ENCODE results near the gene TMEM174.

The TMEM174 gene

DNA sequence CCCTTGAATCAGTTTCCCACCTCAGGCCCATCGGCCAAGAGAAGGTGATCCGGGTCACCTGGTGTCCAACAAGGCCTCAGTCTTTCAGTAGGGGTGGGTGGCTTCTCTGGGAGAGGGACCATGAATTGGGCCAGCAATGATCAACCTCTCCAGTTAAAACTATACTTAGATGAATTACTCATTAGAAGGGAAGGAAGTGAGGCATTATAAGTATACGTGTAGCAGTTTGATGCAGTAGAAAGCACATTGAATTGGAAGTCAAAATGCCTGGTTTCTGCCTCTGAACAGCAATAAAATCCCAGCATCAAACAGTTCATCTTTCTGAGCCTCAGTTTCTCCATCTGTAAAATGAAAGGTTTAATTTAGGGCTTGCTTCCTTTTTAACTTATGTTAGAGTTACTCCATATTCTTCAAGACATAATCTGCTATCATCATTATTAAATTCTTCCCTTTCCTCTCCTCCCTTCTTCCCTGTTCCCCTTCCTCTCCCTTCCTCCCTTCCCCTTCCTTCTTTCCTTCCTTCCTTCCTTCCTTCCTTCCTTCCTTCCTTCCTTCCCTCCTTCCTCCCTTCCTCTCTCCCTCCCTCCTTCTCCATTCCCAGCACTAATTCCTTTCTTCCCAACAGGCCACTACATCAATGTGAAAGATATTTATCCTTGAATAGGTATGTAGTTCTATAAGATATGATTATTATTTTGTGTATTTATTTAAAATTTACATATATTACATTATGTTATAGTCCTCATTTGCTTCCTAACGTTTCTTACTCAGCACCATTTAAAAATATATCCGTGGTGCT is 18.6 kb upstream of the TMEM174 start:
- no peak for DNase-seq

DNA sequence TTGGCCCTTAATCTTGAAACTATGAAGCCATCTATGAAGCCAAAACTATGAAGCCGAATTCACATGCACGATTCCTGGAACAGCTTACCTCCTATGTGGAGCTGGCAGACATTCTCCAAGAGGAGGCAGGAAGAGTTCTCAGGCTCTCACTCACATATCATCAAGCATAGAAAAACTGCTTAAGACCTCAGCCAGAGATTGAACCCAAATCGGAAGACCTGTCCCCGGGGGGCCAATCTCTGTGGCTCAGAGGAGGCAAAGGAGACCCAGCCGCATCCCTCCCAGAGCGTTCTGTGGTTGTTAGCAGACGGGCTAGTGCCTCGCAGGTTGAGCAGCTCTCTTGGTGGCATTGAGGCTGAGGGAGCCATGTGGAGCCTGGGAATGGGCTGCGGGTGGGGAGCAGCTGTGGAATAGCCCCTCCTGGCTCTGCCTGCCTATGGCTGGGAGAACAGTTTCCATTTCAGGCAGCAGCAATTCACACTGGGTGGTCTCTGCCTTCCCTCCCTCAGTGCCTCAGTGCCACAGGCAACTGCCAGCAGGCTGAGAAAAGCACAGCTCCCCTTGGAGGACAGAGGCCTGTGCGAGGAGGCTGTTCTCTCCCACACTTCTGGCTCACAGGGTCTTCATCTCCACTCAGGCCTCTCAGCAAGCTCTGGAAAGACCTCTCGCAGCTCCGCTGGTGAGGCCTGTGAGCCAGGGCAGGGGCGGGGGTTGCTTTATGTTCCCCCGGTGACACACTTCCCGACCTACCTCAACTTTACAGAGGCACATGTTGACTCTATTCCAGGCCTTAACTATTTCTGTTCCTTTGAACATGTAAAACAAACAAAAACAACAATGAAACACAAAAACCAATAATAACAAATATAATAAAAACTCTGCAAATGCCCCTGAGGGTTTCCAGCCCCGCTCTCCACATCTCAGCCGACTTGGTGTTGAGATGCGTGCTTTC is 17.4 kb upstream of the TMEM174 start:
- DNase-seq = no peak

GRCh38 chr5:73157414-73158303 is 15.3 kb upstream of the TMEM174 start:
- DNase-seq = no peak

- no peak for DNase-seq
These were observed 14.7 kb upstream of the TMEM174 start for GRCh38 chr5:73158313-73158712.

DNA sequence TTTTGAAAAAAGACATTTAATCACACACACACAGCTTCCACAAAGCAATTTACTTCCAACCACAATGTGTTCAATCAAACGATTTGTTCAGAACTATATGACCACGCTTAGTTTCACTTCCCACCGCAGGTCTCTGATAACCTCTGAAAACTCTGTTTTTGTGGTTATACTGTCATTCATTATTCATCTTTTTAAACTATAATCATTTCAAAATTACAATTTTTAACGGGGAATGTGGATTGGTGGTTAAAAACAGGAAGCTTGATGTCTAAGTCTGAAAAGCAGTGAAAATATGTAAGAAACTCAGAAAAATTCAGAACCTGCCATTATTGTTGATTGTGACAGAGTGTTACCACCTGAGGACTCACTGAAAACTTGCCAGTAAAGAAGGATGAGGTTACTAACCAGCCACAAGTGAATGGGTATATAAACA is 12.7 kb upstream of the TMEM174 start:
- DNase-seq = no peak

DNA sequence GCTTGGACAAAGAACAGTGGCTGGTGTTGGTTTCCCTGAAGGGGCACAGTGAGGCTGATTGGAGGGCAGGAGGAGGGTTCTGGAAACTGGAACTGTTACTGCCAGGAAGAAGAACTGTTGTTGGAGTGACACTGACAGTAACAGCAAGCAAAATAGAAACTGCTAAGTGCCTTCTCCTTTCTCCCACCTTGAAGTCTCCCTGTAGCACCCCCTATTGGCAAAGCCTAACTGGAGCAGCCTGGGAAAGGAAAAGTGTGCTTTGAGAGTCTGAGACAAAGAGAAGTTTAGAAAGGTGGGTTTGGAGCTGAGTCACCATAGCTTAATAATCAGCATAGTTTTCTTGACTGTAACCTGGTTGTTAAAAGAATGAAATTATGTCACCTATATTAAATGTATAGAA is 2.5 kb upstream of the TMEM174 start:
- no peak for DNase-seq

DNA sequence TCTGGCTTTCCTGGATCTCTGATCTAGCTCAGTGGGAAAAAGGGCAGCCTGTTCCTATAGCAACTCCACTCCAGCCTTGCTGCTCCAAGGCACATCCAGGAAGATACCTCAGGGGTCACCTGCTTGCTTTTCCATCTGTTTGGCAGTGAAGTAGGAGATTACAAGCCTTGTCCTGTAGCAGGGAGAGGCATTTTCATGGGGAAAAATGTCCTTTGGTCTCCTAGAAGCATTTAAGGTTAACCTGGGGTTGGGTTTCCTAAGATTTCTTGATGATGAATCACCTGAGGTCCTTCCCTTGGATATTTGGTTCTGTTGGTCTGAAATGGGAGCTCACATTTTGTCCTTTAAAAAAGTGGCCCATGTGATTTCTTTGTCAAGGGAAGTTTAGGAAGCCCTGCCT is 1.5 kb upstream of the TMEM174 start:
- DNase-seq = no peak

GRCh38 chr5:73174100-73174815 is 1.3 kb downstream of the TMEM174 start:
- no peak for DNase-seq

DNA sequence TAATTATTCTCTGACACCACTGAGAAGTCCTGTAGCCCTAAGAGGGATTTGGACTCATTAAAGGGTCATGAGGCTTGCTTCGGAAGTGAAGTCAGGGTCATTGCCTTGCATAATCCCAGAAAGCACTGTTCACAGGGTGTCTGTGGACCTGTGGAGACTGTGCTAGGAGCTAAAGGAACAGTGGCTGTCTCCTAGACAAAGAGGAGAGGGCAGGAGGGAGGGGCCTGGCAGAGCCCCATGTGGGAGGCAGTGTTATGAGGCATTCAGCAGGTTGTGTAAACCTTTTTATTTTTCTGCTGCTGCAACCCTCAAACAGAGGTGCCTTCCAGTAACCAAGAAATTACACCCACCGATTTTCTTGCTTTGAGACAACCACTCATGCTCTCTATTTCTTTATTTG is 3.3 kb downstream of the TMEM174 start:
- no peak for DNase-seq

DNA sequence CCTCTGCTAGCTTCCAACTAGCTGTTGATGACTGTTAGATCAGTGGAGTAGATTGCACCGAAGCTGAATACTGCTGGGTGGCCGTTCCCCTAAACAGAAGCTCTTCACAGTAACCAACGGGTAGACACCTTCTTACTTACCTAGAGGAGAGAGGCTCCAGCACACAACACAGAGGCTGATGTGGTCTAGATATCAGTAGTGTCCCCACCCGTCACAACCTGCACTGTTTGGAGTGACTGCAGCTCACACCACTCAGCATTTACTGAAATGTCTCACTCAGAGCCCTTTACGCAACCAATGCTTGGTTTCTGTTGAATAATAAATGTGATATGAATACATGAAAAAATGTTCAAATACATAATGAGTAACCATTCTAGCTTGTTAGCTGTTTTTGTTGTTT is 5.3 kb downstream of the TMEM174 start:
- no peak for DNase-seq

GRCh38 chr5:73179730-73180129 is 6.7 kb downstream of the TMEM174 start:
- DNase-seq = no peak

GRCh38 chr5:73180566-73180965 is 7.6 kb downstream of the TMEM174 start:
- DNase-seq = no peak

DNA sequence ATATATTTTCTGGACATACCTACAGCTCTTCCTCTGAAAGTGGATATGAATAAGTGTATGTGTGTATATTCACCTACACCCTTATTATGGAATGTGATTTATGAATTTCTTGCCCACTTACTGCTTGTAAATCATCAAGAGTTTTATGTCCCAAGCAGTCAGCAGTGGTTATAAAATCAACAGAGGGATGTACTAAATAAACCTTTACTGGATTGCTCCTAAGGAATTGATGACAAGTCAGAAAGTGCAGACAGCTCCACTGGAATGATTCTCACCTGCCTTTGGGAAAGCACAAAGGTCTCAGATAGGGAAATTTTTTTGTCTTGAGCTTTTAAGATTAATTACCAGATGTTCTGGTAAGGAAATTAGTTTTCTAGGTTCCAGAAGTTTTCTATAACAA is 9.3 kb downstream of the TMEM174 start:
- no peak for DNase-seq

DNA sequence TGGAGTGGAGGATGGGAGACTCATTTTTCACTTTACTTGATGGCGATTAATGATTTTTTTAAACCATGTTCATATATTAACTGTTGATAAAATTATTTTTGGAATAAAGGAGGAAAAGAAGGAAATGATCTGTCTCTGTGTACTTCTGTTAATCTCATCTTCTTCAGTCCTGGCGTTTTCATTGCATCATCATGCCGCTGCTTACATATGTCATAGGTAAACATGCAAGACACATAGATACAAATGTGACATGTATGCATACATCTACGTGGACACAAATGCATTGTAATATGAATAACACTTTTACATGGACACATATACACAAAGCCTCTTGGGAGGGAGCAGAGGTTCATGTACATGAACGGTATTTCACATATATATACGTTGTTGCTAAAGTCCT is 10.0 kb downstream of the TMEM174 start:
- no peak for DNase-seq

- DNase-seq = no peak
These were observed 10.5 kb downstream of the TMEM174 start for GRCh38 chr5:73183481-73183891.

- DNase-seq = no peak
These were observed 14.0 kb downstream of the TMEM174 start for GRCh38 chr5:73186976-73187375.

DNA sequence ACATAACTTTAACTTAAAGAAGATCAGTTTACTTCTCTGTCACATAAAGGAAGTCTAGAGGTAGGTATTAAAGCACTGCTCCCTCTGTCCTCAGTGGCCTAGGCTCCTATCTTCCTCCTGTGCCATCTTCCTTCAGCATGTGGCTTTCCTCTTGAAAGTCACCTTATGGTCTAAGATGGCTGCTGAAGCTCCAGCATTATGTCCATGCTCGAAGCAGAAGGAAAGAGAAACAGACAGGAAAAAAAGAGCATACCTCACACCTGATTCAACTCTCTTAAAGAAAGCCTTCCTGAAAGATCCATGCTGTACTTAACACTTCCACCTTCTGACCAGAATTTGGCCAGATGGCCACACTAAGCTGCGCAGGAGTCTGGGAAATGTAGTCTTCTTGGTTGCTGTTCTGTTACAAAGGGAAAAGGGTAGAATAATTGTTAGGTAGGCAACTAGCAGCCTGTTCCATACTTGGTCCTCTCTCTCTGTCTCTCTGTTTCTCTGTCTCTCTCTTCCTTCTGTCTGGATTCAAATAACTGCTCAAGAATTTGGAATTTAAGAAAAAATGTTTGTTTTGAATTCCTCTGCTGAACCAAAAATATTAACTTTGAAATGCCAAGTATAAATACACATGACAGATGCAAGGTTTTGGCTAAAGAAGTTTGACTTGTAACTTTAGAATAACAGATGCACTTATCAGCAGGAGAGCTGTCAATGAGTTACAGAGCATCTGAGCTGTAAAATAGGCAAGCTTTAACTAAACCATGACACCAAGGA is 16.0 kb downstream of the TMEM174 start:
- DNase-seq = no peak

DNA sequence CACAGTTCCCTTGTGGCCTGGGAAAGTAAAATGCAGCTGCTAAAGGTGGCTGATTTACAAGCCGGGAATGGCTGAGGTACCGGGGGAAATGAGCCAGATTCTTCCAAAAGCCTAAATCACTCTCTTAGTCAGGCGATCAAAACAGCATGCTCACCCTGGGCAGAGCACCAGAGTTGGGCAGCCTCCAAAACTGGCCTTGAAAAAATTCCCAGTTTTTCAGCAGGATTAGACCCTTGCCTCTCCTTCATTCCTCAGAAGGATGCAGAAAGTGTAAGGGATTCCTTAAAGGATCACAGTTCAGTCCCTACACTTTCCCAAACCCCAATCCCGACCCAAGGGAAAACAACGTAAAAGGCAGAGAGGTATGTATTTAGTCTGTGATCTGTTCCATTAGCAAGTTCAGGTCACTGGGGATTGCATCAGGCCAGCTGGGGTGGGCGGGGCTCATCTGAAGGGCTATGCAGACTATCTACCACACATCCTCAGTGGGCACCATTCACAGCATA is 16.9 kb downstream of the TMEM174 start:
- DNase-seq = no peak

GRCh38 chr5:73192370-73192769 is 19.4 kb downstream of the TMEM174 start:
- DNase-seq = no peak

- no peak for DNase-seq
These were observed 20.6 kb downstream of the TMEM174 start for GRCh38 chr5:73193592-73193991.

GRCh38 chr5:73196201-73196600 is 23.2 kb downstream of the TMEM174 start:
- no peak for DNase-seq

Data from NCI-H1694 treated with DMSO at 0.1 percent for 48 hours (cell line).